ENCODE results near the gene MMP24OS.

Gene MMP24OS

DNA sequence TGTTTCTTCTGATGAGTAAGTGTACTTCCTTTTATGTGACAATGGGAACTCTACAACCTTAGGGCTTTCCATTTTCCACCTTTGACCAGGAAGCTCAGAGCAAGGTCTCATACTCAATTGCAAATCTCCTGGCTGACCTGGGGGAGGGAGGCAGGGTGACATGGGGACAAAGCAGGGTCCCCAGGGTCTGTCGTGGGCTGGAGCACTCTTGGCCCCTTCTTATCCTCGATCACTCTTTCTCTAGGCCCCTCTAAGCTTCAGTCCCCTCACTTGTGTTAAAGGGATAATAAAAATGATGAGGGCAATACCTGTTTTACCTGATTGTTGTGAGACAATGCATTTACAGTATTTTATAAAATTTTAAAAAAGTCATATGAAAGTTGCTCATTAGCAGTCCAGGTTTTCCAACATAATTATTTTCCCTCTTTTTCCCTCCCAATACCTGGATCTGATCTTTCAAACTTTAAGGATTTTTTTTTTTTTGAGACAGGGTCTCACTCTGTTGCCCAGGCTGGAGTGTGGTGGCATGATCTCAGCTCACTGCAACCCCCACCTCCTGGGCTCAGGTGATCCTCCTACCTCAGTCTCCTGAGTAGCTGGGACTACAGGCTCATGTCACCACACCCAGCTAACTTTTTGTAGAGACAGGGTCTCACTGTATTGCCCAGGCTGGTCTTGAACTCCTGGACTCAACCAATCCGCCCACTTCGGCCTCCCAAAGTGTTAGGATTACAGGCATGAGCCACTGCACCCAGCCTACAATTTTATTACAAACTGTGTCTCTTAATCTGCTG, 22.7 kb upstream of the MMP24OS start:
- H3K4me3 ChIP-seq (ENCODE audit: low read depth, low read length), result no peak overlapping the region
- DNase-seq (ENCODE audit: low read depth), result no peak
- TF ChIP-seq CTCF (IDR thresholded peaks at IDR 0.05; ENCODE audit: control insufficient read depth, extremely low read depth, insufficient read depth), result no peak

- no peak overlapping the region for H3K4me3 ChIP-seq (ENCODE audit: low read depth, low read length)
- no peak for DNase-seq (ENCODE audit: low read depth)
- TF ChIP-seq CTCF (IDR thresholded peaks at IDR 0.05; ENCODE audit: control insufficient read depth, extremely low read depth, insufficient read depth), result no peak
Observed at GRCh38 chr20:35299780-35300179, 21.9 kb upstream of the MMP24OS start.

- DNase-seq (ENCODE audit: low read depth), result no peak
- H3K4me3 ChIP-seq (ENCODE audit: low read depth, low read length), result no peak overlapping the region
- TF ChIP-seq CTCF (IDR thresholded peaks at IDR 0.05; ENCODE audit: control insufficient read depth, extremely low read depth, insufficient read depth), result no peak
Observed at GRCh38 chr20:35298264-35298663, 20.3 kb upstream of the MMP24OS start.

DNA sequence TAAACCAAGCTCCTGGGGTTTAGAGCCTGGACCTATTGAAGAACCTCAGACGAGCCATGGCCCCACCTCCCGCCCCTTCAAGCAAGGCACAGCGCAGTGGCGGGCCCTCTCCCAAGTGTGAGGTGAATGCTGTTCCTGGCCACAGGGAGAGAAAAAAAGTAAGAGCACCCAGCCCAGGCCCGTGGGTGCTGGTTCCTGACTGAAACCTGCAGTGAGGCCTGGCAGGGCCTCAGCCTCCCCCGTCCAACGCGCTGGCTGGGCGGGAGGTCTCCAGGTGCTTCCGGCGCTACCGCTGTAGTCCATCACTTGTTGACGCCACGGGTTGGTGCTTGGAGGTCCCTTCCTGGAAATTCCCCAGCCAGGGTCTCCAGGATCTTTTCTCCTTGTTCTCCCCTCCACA, 19.8 kb upstream of the MMP24OS start:
- no peak for DNase-seq (ENCODE audit: low read depth)
- TF ChIP-seq CTCF (IDR thresholded peaks at IDR 0.05; ENCODE audit: control insufficient read depth, extremely low read depth, insufficient read depth), result no peak
- H3K4me3 ChIP-seq (ENCODE audit: low read depth, low read length), result no peak overlapping the region

GRCh38 chr20:35297155-35297554, 19.2 kb upstream of the MMP24OS start:
- TF ChIP-seq CTCF (IDR thresholded peaks at IDR 0.05; ENCODE audit: control insufficient read depth, extremely low read depth, insufficient read depth), result no peak
- no peak for DNase-seq (ENCODE audit: low read depth)
- no peak overlapping the region for H3K4me3 ChIP-seq (ENCODE audit: low read depth, low read length)

GRCh38 chr20:35296101-35296554, 18.2 kb upstream of the MMP24OS start:
- no peak overlapping the region for H3K4me3 ChIP-seq (ENCODE audit: low read depth, low read length)
- no peak for TF ChIP-seq CTCF (IDR thresholded peaks at IDR 0.05; ENCODE audit: control insufficient read depth, extremely low read depth, insufficient read depth)
- DNase-seq (ENCODE audit: low read depth), result no peak

GRCh38 chr20:35295674-35296073, 17.8 kb upstream of the MMP24OS start:
- TF ChIP-seq CTCF (IDR thresholded peaks at IDR 0.05; ENCODE audit: control insufficient read depth, extremely low read depth, insufficient read depth), result no peak
- H3K4me3 ChIP-seq (ENCODE audit: low read depth, low read length), result no peak overlapping the region
- DNase-seq (ENCODE audit: low read depth), result no peak
